SK-N-SH treated with all-trans-retinoic acid at 6 μM for 48 hours (cell line): ENCODE results near the gene ZNF132.
A peak's percentile ranks its signal among the peaks of the same experiment; 100 is the strongest.
"Not testable (repeated sequence)": the region's sequence is repeated elsewhere in the genome, so short reads cannot be mapped to it uniquely, and the experiment has no call there.

Experiments used
- ATAC-seq: fragments of 200-7000 bp; cut with Tn5 transposase; 3 replicates; pipeline ENCODE4 v1.9.1; 2020; ENCODE audit warnings: mild to moderate bottlenecking, moderate library complexity
- ARNTL ChIP-seq: fragments of 450-650 bp; formaldehyde crosslinking; IDR thresholded peaks from 2 replicates; pipeline ENCODE4 v1.5.0; 2020; ENCODE audit warnings: low read depth, mild to moderate bottlenecking, moderate library complexity, borderline replicate concordance
- CSDC2 ChIP-seq: fragments of 250-450 bp; sonication (Bioruptor Pico); IDR thresholded peaks from 2 replicates; pipeline ENCODE4 v1.5.0; 2020; ENCODE audit warnings: mild to moderate bottlenecking, moderate library complexity
- ESRRG ChIP-seq: fragments of 250-450 bp; sonication (Bioruptor Pico); IDR thresholded peaks from 2 replicates; pipeline ENCODE4 v1.6.1; 2021; ENCODE audit warnings: mild to moderate bottlenecking
- GLIS3 ChIP-seq: fragments of 250-450 bp; sonication (Bioruptor Pico); IDR thresholded peaks from 2 replicates; pipeline ENCODE4 v1.5.0; 2020; ENCODE audit warnings: mild to moderate bottlenecking, moderate library complexity
- ISL1 ChIP-seq: fragments of 250-450 bp; sonication (Bioruptor Pico); IDR thresholded peaks from 2 replicates; pipeline ENCODE4 v2.1.2; 2022; ENCODE audit warnings: mild to moderate bottlenecking, moderate library complexity
- OSR1 ChIP-seq: fragments of 250-450 bp; sonication (Bioruptor Pico); IDR thresholded peaks from 2 replicates; pipeline ENCODE4 v1.8.0; 2022; ENCODE audit warnings: moderate library complexity, mild to moderate bottlenecking, inconsistent platforms
- PATZ1 ChIP-seq: fragments of 250-450 bp; sonication (Bioruptor Pico); IDR thresholded peaks from 2 replicates; pipeline ENCODE4 v1.8.0; 2020; ENCODE audit warnings: mild to moderate bottlenecking, moderate library complexity, borderline replicate concordance
- PPARA ChIP-seq: fragments of 250-450 bp; sonication (Bioruptor Pico); IDR thresholded peaks from 2 replicates; pipeline ENCODE4 v1.5.0; 2020; ENCODE audit warnings: mild to moderate bottlenecking, borderline replicate concordance
- RARB ChIP-seq: fragments of 250-450 bp; sonication (Bioruptor Pico); IDR thresholded peaks from 2 replicates; pipeline ENCODE4 v1.8.0; 2021; ENCODE audit warnings: mild to moderate bottlenecking, moderate library complexity
- SNAI2 ChIP-seq: fragments of 250-450 bp; sonication (Bioruptor Pico); IDR thresholded peaks from 2 replicates; pipeline ENCODE4 v1.5.0; 2020; ENCODE audit warnings: mild to moderate bottlenecking, moderate library complexity
- TCF4 ChIP-seq: fragments of 250-450 bp; sonication (Bioruptor Pico); IDR thresholded peaks from 2 replicates; pipeline ENCODE4 v1.8.0; 2021; ENCODE audit warnings: mild to moderate bottlenecking, moderate library complexity, borderline replicate concordance
- TOX ChIP-seq: fragments of 250-450 bp; sonication (Bioruptor Pico); IDR thresholded peaks from 2 replicates; pipeline ENCODE4 v1.8.0; 2021; ENCODE audit warnings: mild to moderate bottlenecking, moderate library complexity, borderline replicate concordance
- ZC3H10 ChIP-seq: fragments of 250-450 bp; sonication (Bioruptor Pico); IDR thresholded peaks from 2 replicates; pipeline ENCODE4 v1.5.1; 2021; ENCODE audit warnings: mild to moderate bottlenecking, moderate library complexity
- ZFP3 ChIP-seq: fragments of 250-450 bp; sonication (Bioruptor Pico); IDR thresholded peaks from 2 replicates; pipeline ENCODE4 v1.5.0; 2020; ENCODE audit warnings: mild to moderate bottlenecking, moderate library complexity
- ZFP30 ChIP-seq: fragments of 450-650 bp; formaldehyde crosslinking; IDR thresholded peaks from 2 replicates; pipeline ENCODE4 v1.5.0; 2022; ENCODE audit warnings: mild to moderate bottlenecking, moderate library complexity
- ZNF565 ChIP-seq: fragments of 450-650 bp; formaldehyde crosslinking; conservative IDR thresholded peaks from 2 replicates; pipeline ENCODE4 v1.5.0; 2020; ENCODE audit warnings: low read depth, mild to moderate bottlenecking, moderate library complexity
- ZNF70 ChIP-seq: fragments of 450-650 bp; formaldehyde crosslinking; IDR thresholded peaks from 2 replicates; pipeline ENCODE4 v1.5.0; 2020; ENCODE audit warnings: mild to moderate bottlenecking, moderate library complexity
- ZNF8 ChIP-seq: fragments of 450-650 bp; formaldehyde crosslinking; IDR thresholded peaks from 2 replicates; pipeline ENCODE4 v1.5.0; 2020; ENCODE audit warnings: mild to moderate bottlenecking, moderate library complexity
- TF ChIP-seq, protein P1 (sequence below): fragments of 250-450 bp; sonication (Bioruptor Pico); IDR thresholded peaks from 2 replicates; pipeline ENCODE4 v1.8.0; 2021; ENCODE audit warnings: low read depth, mild to moderate bottlenecking, moderate library complexity, borderline replicate concordance
- TF ChIP-seq, protein P2 (sequence below): fragments of 250-450 bp; sonication (Bioruptor Pico); IDR thresholded peaks from 2 replicates; pipeline ENCODE4 v1.5.1; 2021; ENCODE audit warnings: mild to moderate bottlenecking, moderate library complexity
- TF ChIP-seq, protein P3 (sequence below): fragments of 250-450 bp; sonication (Bioruptor Pico); IDR thresholded peaks from 2 replicates; pipeline ENCODE4 v1.5.1; 2020; ENCODE audit warnings: low read depth, mild to moderate bottlenecking, moderate library complexity

The ZNF132 gene

GRCh38 chr19:58408152-58409009 is 31.6 kb downstream of the ZNF132 start, which contains the start of gene ZNF584:
Gene ZNF584 (plus strand): TSS chr19:58408649. CDS start chr19:58409148, 499 bp downstream.
- TF ChIP-seq CSDC2 (CRISPR knock-in tag) = no peak
- TF ChIP-seq, protein P1, sequence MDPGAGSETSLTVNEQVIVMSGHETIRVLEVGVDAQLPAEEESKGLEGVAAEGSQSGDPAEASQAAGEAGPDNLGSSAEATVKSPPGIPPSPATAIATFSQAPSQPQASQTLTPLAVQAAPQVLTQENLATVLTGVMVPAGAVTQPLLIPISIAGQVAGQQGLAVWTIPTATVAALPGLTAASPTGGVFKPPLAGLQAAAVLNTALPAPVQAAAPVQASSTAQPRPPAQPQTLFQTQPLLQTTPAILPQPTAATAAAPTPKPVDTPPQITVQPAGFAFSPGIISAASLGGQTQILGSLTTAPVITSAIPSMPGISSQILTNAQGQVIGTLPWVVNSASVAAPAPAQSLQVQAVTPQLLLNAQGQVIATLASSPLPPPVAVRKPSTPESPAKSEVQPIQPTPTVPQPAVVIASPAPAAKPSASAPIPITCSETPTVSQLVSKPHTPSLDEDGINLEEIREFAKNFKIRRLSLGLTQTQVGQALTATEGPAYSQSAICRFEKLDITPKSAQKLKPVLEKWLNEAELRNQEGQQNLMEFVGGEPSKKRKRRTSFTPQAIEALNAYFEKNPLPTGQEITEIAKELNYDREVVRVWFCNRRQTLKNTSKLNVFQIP (CRISPR knock-in tag) = no peak
- TF ChIP-seq ESRRG (CRISPR knock-in tag) = no peak
- peak; percentile 97 for ATAC-seq

DNA sequence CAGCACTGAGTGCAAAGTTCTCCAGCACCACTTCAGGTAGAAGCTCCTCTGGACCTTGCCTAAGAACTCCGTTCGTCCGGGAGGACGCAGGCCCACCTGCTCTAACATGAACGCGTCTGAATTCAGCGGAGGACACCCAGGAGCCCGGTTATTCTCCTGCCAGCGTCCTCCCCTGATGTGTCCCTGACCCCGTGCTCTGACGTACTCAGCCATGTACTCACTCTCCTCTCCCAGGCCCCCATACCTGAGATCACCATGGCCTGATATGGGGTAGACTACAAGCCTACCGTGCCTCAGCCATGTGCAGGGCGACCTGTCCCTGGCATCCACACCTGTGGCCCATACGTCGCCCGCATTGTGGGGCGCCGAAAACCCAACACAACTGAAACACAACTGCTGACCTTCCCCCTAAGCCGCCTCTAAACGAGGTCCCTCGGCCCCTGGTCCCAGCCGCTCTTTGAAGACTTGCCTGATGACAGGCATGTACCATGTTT is 32.2 kb downstream of the ZNF132 start:
- ATAC-seq = peak; percentile 8

DNA sequence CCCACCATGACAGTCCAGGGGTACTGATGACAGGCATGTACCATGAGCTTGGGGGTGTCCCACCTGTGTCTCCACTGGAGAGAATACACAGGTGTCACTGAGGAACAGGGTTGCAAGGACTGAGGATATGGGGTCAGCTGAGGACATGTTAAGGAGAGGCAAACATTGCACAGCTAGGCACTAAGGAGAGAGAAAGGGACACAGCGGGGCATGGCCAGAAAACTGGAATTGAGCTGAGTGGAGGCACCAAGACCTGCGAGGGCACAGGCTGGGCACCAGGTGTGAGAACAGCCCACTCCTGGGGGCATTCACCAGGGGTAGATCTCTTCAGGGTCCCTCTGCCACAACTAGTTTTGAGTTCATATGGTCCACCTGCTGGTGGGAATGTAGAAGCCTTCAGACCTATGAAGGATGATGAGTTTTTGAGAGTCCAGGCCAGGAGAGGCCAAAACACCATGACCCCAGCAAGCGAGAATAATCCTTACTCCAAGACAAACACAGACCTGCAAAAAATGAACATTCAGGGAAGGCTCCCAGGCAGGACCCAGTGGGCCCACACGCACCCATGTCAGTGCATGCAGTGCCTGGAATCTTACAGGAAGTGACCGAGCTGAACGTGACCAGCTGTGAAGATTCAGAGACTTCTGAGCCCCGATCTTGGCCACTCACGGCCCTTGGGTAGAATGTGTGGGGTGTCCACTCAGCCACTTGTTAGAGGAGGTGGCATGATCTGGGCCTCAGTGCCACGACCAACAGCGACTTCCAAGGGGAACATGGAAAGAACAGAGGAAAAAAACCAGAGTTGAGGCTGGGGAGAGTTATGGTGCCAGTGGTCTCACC is 32.9 kb downstream of the ZNF132 start:
- no peak for ATAC-seq
- TF ChIP-seq ZFP30 (CRISPR knock-in tag) (no peak), CSDC2 (CRISPR knock-in tag) (no peak), GLIS3 (no peak)

More for the DNA sequence above, 32.2 kb downstream of the ZNF132 start:
- TF ChIP-seq ZNF565 (CRISPR knock-in tag) = no peak
- TF ChIP-seq, protein P1 (CRISPR knock-in tag) = no peak
- no peak for TF ChIP-seq GLIS3
- TF ChIP-seq OSR1 (CRISPR knock-in tag) = no peak
- TF ChIP-seq ZNF8 (CRISPR knock-in tag) = no peak
- TF ChIP-seq, protein P2, sequence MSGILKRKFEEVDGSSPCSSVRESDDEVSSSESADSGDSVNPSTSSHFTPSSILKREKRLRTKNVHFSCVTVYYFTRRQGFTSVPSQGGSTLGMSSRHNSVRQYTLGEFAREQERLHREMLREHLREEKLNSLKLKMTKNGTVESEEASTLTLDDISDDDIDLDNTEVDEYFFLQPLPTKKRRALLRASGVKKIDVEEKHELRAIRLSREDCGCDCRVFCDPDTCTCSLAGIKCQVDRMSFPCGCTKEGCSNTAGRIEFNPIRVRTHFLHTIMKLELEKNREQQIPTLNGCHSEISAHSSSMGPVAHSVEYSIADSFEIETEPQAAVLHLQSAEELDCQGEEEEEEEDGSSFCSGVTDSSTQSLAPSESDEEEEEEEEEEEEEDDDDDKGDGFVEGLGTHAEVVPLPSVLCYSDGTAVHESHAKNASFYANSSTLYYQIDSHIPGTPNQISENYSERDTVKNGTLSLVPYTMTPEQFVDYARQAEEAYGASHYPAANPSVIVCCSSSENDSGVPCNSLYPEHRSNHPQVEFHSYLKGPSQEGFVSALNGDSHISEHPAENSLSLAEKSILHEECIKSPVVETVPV (CRISPR knock-in tag) = no peak
- TF ChIP-seq SNAI2 = no peak
- TF ChIP-seq PPARA (CRISPR knock-in tag) = no peak
- no peak for TF ChIP-seq ISL1 (CRISPR knock-in tag)
- TF ChIP-seq ZFP3 (CRISPR knock-in tag) = no peak
- TF ChIP-seq PATZ1 (CRISPR knock-in tag) = no peak
- TF ChIP-seq TOX (CRISPR knock-in tag) = no peak
- no peak for TF ChIP-seq CSDC2 (CRISPR knock-in tag)
- no peak for TF ChIP-seq RARB (CRISPR knock-in tag)
- no peak for TF ChIP-seq ZNF70 (CRISPR knock-in tag)
- TF ChIP-seq TCF4 = no peak
- TF ChIP-seq, protein P3, sequence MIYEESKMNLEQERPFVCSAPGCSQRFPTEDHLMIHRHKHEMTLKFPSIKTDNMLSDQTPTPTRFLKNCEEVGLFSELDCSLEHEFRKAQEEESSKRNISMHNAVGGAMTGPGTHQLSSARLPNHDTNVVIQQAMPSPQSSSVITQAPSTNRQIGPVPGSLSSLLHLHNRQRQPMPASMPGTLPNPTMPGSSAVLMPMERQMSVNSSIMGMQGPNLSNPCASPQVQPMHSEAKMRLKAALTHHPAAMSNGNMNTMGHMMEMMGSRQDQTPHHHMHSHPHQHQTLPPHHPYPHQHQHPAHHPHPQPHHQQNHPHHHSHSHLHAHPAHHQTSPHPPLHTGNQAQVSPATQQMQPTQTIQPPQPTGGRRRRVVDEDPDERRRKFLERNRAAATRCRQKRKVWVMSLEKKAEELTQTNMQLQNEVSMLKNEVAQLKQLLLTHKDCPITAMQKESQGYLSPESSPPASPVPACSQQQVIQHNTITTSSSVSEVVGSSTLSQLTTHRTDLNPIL (CRISPR knock-in tag) = no peak
- TF ChIP-seq ESRRG (CRISPR knock-in tag) = no peak
- no peak for TF ChIP-seq ZC3H10 (CRISPR knock-in tag)
- no peak for TF ChIP-seq ARNTL (CRISPR knock-in tag)

GRCh38 chr19:58403920-58404478 is 36.0 kb downstream of the ZNF132 start:
- ATAC-seq = not testable (repeated sequence)
